GM18867 (cell line): Measurements from ENCODE around the gene TTC33.

Source experiments
- ATAC-seq: cut with Tn5 transposase; IDR thresholded peaks from one replicate; pipeline ENCODE4 v1.9.1; 2021; ENCODE audit warnings: mild to moderate bottlenecking, moderate library complexity; ENCODE audit not compliant: unreplicated experiment

TTC33 gene

DNA sequence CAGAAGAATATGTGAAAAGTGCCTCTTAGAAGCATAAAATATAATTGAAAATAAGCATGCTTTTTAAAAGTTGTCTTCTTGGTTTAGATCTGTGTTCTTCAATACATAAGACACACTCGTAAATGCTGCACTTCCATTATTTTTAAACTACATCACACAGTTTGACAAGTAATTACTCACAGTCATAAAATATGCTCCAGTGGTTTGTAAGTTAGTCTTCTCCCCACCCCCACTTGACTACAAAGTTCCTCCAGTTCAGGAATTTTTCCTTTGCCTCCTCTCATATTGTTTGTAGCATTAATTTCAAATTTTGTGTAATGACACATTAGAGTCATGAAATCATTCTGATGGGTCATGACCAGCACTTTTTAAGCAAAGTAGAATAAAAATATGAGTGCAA, 136.3 kb downstream of the TTC33 start:
- no peak for ATAC-seq

DNA sequence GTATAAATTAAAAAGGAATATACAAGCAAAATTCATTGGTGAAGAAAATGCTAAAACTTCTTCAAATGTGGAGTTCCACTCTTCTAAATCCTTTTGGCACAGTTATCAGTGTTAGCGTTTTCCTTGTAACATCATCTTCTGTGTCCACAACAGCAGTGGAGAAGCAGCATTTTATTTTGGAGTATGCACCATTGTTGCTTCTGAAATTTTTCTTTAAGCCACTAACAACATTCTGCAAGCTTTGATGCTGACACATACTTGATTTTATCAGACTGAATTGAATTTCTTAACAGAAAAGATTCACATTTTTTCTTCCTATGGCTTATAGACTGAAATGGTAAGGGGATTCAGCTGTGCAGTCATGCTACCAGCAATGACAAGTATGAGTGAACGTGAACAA, 136.8 kb downstream of the TTC33 start:
- no peak for ATAC-seq

DNA sequence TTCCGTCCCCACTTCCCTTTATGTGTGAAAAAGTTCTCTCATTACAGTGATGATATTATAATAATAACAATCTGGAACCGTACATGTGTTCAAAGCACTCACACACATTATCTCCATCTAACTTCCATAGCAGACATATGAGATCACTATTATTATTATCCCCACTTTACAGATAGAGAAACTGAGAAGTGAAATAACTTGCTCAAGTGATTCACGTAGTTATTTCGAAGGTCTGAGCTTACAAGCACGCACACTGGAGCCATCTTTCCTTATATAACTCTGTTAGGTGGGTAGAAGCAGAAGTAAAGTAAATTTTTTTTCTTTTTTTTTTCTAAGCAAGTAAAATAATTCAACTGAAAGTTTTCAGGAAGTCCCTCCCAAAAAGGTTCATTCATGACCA, 139.0 kb downstream of the TTC33 start:
- ATAC-seq: peak; percentile 49

DNA sequence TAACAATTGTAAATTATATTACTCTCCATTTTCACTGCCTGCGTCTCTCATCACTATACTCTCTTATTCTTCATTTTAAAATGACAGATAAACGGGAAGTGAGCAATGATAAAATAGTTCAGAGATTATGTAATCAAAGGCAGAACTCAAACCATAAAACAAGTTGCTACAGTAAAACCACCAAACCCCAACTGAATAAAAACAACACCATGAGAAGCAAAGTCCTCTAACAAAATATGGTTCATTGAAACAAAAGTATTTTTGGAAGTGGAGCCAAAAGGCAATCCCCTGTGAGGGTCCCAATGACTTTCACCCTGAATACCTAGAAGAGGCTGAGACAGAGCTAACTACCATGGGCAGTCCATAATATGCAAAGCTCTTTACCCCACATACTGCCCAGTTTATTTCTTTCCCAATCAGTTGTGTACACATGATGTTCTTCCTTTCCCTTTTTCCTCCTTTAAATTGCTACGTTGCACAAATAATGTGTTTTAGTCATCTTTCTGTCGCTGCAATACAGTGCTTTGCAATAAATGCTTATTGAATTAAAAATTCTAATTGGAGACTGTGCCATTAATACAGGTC, 140.1 kb downstream of the TTC33 start:
- no peak for ATAC-seq

DNA sequence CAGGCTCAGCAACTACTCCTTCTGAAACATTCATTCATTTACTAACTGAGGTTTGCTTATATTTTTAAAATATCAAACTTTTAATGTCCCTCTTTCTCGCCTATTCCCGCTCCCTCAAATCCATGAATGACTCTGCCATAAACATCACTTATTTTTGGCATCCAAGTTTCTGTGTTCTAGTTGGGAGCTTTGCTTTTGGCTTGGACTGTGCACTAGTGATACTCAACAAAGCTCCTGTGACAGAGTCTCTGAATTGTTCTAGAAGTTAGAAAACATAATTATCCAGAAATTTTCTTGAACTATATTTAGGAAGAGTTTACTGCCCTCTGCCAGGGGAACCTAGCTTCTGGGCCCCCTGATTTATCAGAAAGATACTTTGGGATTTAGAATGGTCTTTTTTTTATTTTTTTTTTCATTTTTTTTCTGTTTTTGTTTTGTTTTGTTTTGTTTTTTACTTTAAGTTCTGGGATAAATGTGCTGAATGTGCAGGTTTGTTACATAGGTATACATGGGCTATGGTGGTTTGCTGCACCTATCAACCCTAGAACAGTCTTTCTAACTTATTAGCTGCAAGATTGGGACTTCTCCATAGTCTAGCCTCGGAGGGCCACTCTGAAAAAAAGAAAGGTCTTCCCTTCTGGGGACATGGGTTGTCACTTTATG, 140.7 kb downstream of the TTC33 start:
- ATAC-seq: no peak

DNA sequence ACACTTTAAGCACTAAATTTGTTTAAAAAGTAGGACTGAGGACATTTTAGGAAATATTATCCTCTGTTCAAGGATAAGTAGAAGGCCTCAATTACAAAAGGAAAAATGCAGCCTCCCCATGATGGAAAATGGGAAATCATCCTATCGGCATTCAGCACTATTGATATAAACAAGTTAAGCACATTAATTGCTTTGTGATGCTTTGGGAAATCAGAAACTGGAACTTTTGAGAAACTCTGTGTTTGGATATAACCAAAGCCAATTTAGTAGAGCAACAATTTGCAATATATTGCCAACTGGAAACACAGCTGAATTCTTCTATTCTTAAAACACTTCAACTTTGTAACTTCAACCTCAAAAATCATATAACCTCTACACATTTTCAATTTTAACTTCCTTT, 141.3 kb downstream of the TTC33 start:
- no peak for ATAC-seq

DNA sequence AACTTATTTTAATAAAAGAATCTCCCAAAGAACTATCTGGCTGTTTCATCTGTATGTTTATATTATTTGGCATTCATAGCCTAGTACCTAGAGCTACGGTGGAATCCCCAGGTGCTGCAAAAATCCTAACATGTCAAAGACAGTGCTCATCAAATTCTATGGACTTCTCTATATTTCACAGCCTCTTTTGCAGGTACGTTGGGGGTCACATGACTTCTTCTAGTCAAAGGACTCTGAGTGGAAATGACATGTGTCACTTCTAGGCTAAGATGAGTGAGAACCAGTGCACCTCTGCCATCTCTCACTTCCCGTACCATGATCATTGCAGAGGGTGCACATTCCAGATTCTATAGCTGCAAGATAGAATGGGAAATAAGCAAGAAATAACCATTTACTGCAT, 148.6 kb downstream of the TTC33 start:
- ATAC-seq: no peak

DNA sequence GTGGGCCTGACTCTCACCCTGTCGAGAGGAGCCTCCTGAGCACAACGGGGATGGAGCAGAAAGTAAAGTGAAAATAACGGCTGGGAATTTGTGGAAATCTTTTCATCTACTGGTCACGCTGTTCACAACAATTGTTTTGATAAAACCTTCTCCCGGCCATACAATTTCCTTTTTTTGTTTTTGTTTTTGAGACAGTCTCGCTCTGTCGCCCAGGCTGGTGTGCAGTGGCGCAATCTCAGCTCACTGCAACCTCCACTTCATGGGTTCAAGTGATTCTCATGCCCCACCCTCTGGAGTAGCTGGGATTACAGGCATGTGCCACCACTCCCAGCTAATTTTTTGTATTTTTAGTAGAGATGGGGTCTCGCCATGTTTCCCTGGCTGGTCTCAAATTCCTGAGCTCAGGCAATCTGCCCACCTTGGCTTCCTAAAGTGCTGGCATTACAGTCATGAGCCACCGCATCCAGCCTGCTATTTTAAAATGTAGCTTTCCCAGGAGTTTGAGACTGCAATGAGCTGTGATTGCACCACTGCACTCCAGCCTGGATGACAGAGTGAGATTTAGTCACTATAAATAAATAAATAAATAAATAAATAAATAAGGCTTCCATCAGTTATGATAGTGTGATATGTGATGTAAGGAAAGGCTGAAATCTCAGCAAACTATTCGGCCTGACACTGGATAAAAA, 149.5 kb downstream of the TTC33 start:
- no peak for ATAC-seq

DNA sequence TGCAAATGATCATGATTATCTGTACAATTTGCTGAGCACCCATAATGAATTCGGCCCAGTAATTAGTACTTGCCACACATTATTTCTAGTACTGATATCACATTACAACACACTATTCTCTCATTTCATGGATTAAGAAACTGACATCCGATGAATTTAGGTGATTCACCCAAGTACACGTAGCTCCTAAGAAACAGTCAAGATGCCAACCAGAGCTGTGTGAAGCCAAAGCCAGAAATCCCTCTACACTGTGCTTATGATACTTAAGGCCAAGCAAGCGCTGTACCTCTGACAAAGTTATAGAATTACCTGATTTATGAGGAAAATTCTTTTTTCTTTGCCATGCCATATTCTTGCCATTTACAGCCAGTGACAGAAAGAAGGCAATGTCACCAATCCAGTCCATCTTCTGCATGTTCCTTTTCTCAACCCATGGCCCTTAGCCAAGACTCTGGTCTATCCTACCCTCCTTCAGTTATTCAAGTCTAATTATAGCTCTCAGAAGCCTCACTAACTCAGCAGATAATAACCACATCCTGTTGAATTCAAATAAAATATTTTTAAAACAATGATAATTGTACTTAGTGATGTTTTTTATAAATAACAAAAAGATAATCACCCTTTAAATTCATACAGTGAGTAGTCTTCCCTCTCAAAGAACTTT, 150.3 kb downstream of the TTC33 start:
- no peak for ATAC-seq

DNA sequence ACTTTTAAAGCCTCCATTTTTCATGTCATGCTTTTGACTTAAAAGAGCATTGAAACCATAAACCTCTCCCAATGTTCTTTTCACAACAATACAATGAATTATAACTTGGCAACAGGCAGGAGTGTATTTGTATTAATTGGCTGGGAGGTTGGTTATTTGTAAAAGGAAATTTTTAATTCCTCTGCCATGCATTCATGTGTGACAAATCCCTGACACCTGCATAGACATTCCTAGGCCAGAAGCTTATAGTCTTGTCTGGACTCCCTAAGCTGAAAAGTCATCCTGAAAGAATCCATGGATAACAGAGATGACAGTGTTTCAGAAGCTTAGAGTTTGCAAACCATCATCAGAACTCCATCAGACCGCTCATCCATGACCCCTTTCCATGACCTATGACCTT, 152.4 kb downstream of the TTC33 start:
- no peak for ATAC-seq

DNA sequence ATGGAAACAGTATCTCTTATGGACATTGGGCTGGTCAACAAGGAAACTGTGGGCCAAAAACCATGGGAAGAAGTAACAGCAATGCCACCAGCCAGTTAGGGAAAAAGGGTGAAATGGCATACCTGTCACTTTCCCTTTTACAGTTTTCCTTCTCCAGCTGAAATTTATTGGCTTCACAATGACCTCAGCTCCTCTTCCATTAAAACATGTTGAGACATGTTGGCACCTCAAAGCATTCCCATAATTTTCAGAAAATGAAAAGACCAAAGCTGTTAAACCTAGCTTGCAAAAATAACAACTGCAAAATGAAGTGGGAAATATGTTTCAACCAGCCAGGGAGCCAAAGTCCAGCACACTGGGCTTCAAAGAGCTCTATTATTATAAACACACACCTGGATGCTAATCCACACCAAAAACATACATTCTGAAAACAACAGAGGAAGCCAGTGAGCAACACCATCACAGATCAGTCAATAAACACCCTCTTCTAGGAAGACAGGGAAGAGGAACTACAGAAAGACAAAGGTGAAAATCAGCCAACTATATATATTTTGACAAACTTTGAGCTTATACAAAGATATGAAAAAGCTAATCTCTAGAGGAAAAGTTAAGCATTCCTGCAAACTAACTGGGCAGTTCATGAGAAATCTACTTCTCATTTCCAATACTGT, 154.4 kb downstream of the TTC33 start:
- no peak for ATAC-seq

DNA sequence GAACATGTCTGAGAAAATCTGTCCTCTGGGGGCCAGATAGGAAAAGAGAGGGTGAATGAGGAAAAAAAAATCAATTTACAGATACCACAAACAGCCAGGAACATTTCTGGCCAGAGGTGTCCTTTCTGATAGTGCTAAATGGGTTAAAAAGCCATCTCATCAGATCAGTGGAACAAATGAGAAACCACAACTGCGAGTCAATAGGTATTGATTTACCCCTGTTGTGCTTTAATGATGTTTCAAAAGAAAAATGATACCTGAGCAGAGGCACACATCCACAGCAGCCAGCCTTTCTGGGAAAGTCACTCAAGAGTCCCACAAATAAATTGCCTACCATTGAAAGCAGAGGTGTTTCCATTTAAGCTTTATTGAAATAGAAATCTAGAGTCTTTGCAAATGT, 155.4 kb downstream of the TTC33 start:
- ATAC-seq: no peak

DNA sequence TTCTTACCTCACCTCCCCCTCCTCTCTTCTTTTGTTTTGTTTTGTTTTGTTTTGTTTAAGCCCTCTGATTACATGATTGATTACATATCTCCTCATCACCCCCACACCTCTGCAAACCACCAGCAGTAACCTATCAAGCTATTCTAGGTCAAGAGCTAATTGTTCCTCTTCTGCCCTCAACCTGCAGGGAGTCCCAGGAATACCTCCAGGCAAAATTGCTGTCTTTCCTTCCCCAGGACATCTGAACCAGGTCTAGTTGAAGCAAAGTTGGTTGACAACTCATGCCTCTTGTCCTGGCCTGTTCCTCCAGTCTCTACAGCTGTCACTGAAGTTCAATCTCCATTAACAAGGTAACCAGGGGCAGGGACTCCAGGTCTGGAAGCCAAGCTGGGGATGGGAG, 156.1 kb downstream of the TTC33 start:
- no peak for ATAC-seq

DNA sequence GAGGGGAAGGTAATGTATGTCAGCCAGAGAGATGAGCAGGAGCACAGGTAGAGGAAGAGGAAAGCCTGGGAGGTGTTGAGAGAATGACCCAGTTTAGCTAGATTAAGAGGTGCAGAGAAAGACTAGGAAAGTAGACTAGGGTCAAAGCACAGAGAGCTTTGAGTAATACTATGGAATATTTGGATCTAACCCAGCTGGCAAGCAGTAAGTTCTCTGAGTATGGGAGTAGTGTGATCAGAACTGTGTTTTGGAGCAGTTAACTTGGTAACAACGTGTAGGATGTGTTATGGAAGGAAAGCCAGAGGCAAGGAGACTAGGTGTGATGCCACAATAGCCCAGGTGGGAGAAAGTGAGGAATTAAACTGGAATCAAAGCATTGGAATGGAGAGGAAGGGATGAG, 160.9 kb downstream of the TTC33 start:
- no peak for ATAC-seq

DNA sequence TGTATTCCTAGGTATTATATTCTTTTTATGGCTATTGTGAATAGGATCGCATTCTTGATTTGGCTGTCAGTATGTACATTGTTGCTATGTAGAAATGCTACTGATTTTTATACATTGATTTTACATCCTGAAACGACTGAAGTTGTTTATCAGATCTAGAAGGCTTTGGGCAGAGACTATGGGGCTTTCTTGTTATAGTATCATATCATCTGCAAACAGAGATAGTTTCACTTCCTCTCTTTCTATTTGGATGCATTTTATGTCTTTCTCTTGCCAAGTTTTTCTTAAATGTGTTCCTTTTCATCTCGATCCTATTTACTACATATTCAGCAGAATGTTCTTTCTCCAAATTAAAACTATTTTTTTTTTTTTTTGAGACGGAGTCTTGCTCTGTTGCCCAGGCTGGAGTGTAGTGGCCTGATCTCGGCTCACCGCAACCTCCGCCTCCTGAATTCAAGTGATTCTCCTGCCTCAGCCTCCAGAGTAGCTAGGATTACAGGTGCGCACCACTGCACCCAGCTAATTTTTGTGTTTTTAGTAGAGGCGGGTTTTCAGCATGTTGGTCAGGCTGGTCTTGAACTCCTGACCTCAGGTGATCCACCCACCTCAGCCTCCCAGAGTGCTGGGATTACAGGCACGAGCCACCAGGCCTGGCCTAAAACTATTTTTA, 163.9 kb downstream of the TTC33 start:
- ATAC-seq: peak; percentile 96

DNA sequence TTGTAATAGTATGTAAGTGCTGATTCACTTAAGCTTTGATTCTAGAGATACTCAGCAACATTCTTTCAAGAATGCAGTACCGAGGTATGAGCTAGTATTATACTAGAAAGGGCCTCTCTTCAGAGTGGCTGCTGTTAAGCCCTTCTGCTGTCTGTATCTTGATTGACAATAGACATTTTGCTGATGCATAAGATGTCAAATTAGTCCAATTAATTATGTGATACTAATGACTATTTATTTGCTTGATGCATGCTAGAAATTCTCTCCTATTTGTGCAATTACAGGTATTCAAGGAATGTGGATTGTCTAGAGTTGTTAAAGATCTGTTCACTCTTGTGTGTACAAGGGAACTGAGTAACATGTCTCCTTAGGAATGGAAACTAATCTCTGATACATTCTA, 168.4 kb downstream of the TTC33 start:
- ATAC-seq: no peak

DNA sequence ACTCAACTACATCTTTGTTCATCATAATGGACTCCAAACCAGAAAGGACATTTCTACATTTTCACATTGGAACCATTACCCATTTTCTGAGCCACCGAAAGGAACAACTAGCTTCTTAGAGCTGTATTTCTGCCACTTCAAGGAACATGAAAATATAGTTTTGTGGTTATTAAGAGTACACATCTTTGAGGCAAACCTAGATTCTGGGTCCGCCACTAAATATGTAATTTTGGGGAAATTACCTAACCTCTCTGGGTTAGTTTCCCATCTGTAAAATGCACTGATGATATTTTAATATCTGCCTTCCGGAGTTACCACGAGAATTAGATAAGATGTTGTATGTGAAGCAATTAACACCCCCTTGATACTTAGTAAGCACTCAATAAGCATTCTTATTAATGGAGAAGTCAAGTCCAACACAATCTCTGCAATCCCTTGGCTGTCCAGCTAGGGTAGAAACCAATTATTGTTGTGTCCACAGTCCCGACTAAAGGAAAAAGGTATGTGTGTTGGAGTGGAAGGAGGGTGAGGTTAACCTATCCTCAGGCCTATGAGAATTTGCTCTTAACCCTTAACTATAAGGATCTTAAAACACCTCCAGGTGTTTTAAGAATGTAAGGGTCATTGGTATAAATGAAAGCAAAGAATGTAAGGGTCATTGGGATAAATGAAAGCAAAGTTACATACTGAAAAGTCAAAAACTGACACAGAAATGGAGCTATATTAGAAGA, 170.1 kb downstream of the TTC33 start:
- no peak for ATAC-seq

DNA sequence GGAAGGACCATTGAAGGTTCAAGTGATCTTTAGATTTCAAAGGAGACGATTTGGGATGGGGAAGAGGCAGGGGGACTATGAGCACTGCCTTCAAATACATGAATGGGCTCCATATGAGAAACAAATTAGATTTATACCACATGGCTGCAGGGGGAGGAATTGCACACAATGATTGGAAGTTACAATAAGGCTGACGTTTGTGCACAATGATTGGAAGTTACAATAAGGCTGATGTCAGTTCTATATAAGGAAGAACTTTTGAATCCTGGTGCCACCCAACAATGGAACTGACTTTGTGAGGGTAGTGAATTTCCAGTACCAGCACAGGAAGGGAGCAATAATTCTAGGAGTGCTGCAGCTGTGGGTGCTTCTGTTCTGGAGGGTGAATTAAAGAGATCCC, 171.7 kb downstream of the TTC33 start:
- ATAC-seq: no peak

DNA sequence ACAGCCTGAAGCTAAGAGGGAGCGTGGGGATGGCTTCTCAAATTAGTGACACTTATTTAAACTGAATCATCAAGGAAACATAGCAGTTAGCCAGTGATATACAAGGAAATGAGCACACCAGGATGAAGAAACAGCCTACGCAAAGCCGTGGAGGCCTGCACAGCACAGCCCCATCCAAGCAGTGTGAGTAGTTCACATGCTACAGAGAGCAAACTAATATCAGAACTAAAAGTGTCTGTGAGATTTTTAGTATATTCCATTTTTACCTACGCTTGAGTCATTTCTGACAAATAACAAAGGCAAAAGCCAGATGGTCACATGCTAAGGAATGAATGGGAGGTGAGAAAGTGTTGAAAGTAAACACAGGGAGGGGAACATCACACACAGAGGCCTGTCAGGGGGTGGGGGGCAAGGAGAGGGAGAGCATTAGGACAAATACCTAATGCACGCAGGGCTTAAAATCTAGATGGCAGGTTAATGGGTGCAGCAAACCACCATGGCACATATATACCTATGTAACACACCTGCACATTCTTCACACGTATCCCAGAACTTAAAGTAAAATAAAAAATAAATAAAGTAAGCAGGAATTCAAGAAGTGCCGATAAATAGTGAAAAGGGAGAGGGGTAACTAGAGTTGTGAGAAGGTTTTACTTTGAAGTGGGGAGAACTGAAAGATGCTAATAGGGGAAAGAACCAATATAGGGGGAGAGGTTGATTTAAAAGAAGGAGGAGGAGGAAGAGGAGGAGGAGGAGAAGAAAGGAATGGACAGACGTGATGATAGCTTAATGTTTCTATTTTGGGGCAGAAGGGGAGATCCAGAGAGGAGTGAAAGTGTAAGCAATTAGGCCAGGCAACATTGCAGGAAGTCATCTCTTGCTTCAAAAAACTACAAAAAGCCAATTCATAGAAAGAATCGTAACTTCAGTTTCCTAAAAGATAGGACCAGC, 177.0 kb downstream of the TTC33 start:
- peak; percentile 97 for ATAC-seq
